NCI-H2171 treated with DMSO at 0.1 percent for 48 hours (cell line): ENCODE data around the gene CCDC61.

Experiments used
- DNase-seq: peaks from one replicate; lab custom pipeline; 2025; lab: John Stamatoyannopoulos, UW

The CCDC61 gene

GRCh38 chr19:45994998-45995714, at the start of gene CCDC61:
CCDC61 (plus strand) TSS chr19:45995467; CDS start chr19:46003019, 7,552 bp downstream.
- DNase-seq, result peak; percentile 100

GRCh38 chr19:45947926-45948325, 47.3 kb upstream of the CCDC61 start:
- DNase-seq, result no peak

- DNase-seq, result peak; percentile 62
These were observed 43.0 kb upstream of the CCDC61 start for GRCh38 chr19:45952341-45952685.

- DNase-seq, result peak; percentile 98
These were observed 42.4 kb upstream of the CCDC61 start for GRCh38 chr19:45952686-45953505.

- no peak for DNase-seq
These were observed 41.6 kb upstream of the CCDC61 start for GRCh38 chr19:45953676-45954075.

- DNase-seq, result no peak
These were observed 41.1 kb upstream of the CCDC61 start for GRCh38 chr19:45954156-45954555.

- DNase-seq, result no peak
These were observed 39.2 kb upstream of the CCDC61 start for GRCh38 chr19:45955905-45956608.

- no peak for DNase-seq
These were observed 36.9 kb upstream of the CCDC61 start for GRCh38 chr19:45958320-45958719.

GRCh38 chr19:45958769-45959516, 36.3 kb upstream of the CCDC61 start:
- no peak for DNase-seq

GRCh38 chr19:45959517-45960025, 35.7 kb upstream of the CCDC61 start:
- DNase-seq, result no peak

GRCh38 chr19:45960595-45961235, 34.6 kb upstream of the CCDC61 start:
- no peak for DNase-seq

- no peak for DNase-seq
These were observed 33.2 kb upstream of the CCDC61 start for GRCh38 chr19:45962021-45962420.

GRCh38 chr19:45967246-45967645, 28.0 kb upstream of the CCDC61 start:
- DNase-seq, result no peak

GRCh38 chr19:45968626-45969025, 26.6 kb upstream of the CCDC61 start:
- no peak for DNase-seq

GRCh38 chr19:45969676-45970075, 25.6 kb upstream of the CCDC61 start:
- no peak for DNase-seq

GRCh38 chr19:45971260-45971902, 23.9 kb upstream of the CCDC61 start:
- no peak for DNase-seq

GRCh38 chr19:45972081-45972946, 23.0 kb upstream of the CCDC61 start:
- DNase-seq, result peak; percentile 9

- no peak for DNase-seq
These were observed 22.2 kb upstream of the CCDC61 start for GRCh38 chr19:45972947-45973540.

GRCh38 chr19:45973553-45974338, 21.5 kb upstream of the CCDC61 start, which contains the start of gene NOVA2:
NOVA2 (minus strand) TSS chr19:45973865; CDS start chr19:45973351, 514 bp downstream.
- peak; percentile 65 for DNase-seq
